SJCRH30 (cell line): ENCODE results near the gene CCDC85B. TPM values are rescaled to one million over a fixed set of nuclear protein-coding genes. Genes with fewer than 3 reads are reported as not detected.
"Not testable (repeated sequence)": the region's sequence is repeated elsewhere in the genome, so short reads cannot be mapped to it uniquely, and the experiment has no call there.

ENCODE experiments used
- DNase-seq, 2 experiments: peaks; one replicate each; pipeline ENCODE4 v3.0.0-alpha.2; 2015 to 2020
- H3K27ac ChIP-seq: fragments of 250-450 bp; sonication (Bioruptor Pico); 2 replicates; pipeline ENCODE4 v1.5.1; 2020; ENCODE audit warnings: mild to moderate bottlenecking, moderate library complexity
- H3K27me3 ChIP-seq: fragments of 250-450 bp; sonication (Bioruptor Pico); 2 replicates; pipeline ENCODE4 v1.5.1; 2020; ENCODE audit warnings: mild to moderate bottlenecking, moderate library complexity
- H3K36me3 ChIP-seq: fragments of 250-450 bp; sonication (Bioruptor Pico); 2 replicates; pipeline ENCODE4 v1.5.1; 2020; ENCODE audit warnings: mild to moderate bottlenecking, moderate library complexity
- H3K4me1 ChIP-seq: fragments of 250-450 bp; sonication (Bioruptor Pico); 2 replicates; pipeline ENCODE4 v1.5.1; 2020; ENCODE audit warnings: mild to moderate bottlenecking, moderate library complexity
- H3K4me3 ChIP-seq: fragments of 250-450 bp; sonication (Bioruptor Pico); 2 replicates; pipeline ENCODE4 v1.5.1; 2020; ENCODE audit warnings: mild to moderate bottlenecking, moderate library complexity
- H3K9me3 ChIP-seq: fragments of 250-450 bp; sonication (Bioruptor Pico); replicated peaks from 2 replicates; pipeline ENCODE4 v1.5.1; 2020; ENCODE audit warnings: mild to moderate bottlenecking, moderate library complexity
- total RNA-seq: library from RNA; depleted of rRNA; stranded (reverse); fragments of >200 nt; shearing (Covaris generic); gene quantifications from 2 replicates; pipeline ENCODE4 v1.2.3, GENCODE V29; 2014; rRNA removed

The CCDC85B gene
- 25.2 and 30.6 TPM in 2 replicates for total RNA-seq

DNA sequence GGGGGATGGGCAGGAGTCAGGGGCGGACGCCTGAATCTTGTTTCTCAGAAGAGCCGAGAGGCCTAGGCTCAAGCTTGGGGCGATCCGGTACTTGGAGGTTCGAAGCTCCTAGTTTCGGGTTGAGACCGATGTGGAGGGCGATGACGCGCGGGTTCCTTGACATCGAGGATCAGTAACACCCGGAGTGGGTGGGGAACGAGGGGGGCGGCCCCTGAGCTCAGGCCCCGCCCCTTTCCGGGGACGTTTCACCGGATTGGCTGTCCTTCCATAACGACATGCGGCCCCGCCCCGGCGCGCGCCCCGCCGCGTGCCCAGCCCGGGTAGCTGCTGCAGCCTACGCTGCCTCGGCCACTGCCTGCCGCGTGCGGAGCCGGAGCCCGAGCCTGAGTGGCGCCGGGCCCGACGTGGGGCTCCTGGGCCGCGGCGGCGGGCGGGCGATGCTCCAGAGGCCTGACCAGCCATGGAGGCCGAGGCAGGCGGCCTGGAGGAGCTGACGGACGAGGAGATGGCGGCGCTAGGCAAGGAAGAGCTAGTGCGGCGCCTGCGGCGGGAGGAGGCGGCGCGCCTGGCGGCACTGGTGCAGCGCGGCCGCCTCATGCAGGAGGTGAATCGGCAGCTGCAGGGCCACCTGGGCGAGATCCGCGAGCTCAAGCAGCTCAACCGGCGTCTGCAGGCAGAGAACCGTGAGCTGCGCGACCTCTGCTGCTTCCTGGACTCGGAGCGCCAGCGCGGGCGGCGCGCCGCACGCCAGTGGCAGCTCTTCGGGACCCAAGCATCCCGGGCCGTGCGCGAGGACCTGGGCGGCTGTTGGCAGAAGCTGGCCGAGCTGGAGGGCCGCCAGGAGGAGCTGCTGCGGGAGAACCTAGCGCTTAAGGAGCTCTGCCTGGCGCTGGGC is at the start of gene CCDC85B:
CCDC85B (plus strand) TSS at position 350 of the 895 bp plus-strand sequence; CDS start at position 461, 111 bp downstream.
- Histone ChIP-seq H3K36me3 (no peaks in the 10 kb centered on the region), H3K9me3 (no peaks in the 10 kb centered on the region), H3K4me1 (peaks cover 9% of the 10 kb centered on the region; the same call in 1 of the 2 replicates), H3K4me3 (peak within 1 kb of the TSS; percentile 72), H3K27ac (peak within 1 kb of the TSS; percentile 50), H3K27me3 (no peaks in the 10 kb centered on the region)
- peak; percentile 95 to 96 for DNase-seq

DNA sequence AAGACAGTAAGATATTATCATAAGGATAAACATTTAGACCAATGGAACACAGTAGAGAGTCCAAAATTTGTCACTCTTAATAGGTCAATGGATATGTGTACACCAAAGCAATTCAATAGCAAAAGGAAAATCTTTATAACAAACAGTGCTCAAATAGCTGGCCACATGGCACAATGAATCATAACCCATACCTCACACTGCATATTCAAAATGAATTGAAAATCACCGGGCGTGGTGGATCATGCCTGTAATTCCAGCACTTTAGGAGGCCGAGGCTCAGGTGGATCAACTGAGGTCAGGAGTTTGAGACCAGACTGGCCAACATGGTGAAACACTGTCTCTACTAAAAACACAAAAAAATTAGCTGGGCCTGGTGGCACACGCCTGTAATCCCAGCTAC is 48.3 kb upstream of the CCDC85B start:
- Histone ChIP-seq H3K36me3 (no peaks in the 10 kb centered on the region), H3K4me3 (no peak overlapping the region), H3K4me1 (no peaks in the 10 kb centered on the region), H3K27me3 (no peaks in the 10 kb centered on the region), H3K27ac (no peak overlapping the region), H3K9me3 (no peaks in the 10 kb centered on the region; the same call in 1 of the 2 replicates)
- no peak for DNase-seq

DNA sequence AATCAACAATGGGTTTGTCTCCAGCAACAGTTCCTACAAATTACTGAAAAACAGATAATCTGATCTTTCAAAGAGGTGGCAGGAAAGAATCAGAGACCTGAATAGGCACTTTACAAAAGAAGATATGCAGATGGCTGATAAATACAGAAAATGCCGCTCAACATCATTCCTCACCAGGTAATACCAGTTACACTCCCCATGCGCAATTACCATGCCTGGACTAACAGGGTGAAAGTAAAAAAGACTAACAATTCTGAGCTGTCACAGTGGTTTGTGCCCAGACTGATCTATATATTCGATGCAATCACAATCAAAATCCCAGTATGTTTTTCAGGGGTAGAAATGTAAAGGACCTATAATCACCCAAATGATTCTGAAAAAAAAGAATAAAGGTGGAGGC is 46.7 kb upstream of the CCDC85B start:
- no peak for DNase-seq
- H3K4me1 ChIP-seq, result no peaks in the 10 kb centered on the region
- H3K36me3 ChIP-seq, result no peaks in the 10 kb centered on the region
- no peak overlapping the region for H3K4me3 ChIP-seq
- no peaks in the 10 kb centered on the region for H3K9me3 ChIP-seq
- no peak overlapping the region for H3K27ac ChIP-seq
- H3K27me3 ChIP-seq, result no peaks in the 10 kb centered on the region

DNA sequence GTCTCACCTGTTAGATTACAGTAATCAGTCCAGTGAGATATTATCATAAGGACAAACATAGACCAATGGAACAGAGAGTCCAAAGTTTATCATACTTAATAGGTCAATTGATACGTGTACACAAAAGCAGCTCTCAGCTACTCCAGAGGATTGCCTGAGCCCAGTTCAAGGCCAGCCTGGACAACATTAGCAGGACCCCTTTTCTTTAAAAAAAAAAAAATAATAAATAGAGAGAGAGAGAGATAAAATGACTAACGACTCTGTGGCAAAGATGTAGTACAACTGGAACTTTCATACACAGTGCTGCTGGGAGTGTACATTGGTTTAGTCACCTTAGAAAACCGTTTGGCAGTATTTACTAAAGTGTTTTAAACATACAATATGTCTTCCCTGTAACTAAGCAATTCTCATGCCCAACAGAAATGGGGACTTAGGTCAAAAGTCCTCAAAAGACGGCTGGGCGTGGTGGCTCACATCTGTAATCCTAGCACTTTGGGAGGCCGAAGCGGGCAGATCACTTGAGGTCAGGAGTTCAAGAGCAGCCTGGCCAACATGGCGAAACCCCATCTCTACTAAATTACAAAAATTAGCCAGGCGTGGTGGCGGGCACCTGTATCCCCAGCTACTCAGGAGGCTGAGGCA is 46.1 kb upstream of the CCDC85B start:
- no peaks in the 10 kb centered on the region for H3K9me3 ChIP-seq
- no peak overlapping the region for H3K27ac ChIP-seq
- no peaks in the 10 kb centered on the region for H3K27me3 ChIP-seq
- H3K4me3 ChIP-seq, result no peak overlapping the region
- no peaks in the 10 kb centered on the region for H3K36me3 ChIP-seq
- no peaks in the 10 kb centered on the region for H3K4me1 ChIP-seq
- no peak for DNase-seq

DNA sequence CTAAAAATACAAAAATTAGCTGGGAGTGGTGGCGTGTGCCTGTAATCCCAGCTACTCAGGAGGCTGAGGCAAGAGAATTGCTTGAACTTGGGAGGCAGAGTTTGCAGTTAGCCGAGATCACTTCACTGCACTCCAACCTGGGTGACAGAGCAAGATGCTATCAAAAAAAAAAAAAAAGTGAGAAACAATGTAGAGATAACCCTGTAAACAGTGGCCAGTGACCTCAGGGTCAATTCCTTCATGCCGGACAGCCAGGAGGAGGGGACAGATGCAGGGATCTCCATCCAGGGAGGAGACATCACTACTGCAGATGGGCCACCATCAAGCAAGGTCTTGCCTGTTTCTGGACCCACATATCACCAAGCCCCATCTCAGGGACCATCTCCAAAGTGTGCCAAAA is 42.7 kb upstream of the CCDC85B start:
- DNase-seq, result no peak
- H3K27ac ChIP-seq, result no peak overlapping the region
- H3K9me3 ChIP-seq, result no peaks in the 10 kb centered on the region
- H3K4me1 ChIP-seq, result no peaks in the 10 kb centered on the region
- H3K4me3 ChIP-seq, result no peak overlapping the region
- H3K36me3 ChIP-seq, result peaks cover 6% of the 10 kb centered on the region
- no peaks in the 10 kb centered on the region for H3K27me3 ChIP-seq

DNA sequence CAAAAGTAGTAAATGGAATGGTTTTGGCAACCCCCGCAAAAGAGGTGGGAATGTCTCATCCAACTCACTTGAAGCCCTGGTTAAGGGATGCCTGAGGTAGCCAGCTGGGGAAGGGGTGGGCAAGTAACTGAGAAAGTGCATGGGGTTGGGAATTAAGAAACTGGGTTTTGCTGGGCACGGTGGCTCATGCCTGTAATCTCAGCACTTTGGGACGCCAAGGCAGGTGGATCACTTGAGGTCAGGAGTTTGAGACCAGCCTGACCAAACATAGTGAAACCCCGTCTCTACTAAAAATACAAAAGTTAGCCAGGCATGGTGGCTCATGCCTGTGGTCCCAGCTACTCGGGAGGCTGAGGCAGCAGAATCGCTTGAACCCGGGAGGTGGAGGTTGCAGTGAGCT is 41.8 kb upstream of the CCDC85B start:
- H3K27me3 ChIP-seq, H3K4me3 ChIP-seq, DNase-seq, H3K27ac ChIP-seq, H3K4me1 ChIP-seq, H3K9me3 ChIP-seq: not testable (repeated sequence)
- peaks cover 16% of the 10 kb centered on the region for H3K36me3 ChIP-seq

DNA sequence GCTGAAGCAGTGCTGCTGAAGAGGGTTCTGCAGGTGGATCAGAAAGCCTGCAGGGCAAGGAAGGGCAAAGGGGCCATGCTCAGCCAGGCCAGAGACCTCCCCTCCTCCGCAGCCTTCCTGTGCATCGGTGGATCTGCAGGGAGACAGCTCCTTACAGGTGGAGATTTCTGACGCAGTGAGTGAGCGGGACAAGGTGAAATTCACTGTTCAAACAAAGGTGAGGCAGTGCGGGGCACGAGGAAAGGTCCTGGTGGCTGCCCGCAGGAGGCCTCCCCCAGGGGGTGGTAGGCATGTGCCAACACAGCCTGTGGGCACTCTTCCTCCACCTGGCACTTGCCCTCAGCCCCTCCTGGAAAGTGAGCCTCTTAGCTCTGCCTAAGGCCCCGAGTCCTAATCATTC is 41.1 kb upstream of the CCDC85B start:
- no peaks in the 10 kb centered on the region for H3K4me1 ChIP-seq
- no peak overlapping the region for H3K4me3 ChIP-seq
- no peaks in the 10 kb centered on the region for H3K9me3 ChIP-seq
- DNase-seq, result no peak
- no peak overlapping the region for H3K27ac ChIP-seq
- H3K36me3 ChIP-seq, result peaks cover 22% of the 10 kb centered on the region
- H3K27me3 ChIP-seq, result no peaks in the 10 kb centered on the region

DNA sequence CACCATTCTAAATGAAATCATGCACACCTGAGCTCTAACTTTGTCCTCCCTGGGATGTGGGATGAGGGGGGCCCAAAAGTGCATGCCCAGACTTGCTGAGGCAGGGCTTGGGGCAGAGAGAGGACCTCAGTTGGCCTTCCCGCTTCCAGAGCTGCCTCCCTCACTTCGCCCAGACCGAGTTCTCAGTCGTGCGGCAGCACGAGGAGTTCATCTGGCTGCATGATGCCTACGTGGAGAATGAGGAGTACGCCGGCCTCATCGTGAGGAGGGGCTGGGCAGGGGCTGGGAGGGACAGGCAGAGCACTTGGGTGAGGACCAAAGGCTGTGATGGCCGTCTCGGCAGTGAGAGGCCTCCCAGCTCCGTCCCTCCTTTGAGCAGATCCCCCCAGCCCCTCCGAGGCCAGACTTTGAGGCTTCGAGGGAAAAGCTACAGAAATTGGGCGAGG is 40.7 kb upstream of the CCDC85B start:
- Histone ChIP-seq H3K27me3 (no peaks in the 10 kb centered on the region), H3K27ac (no peak overlapping the region), H3K36me3 (peaks cover 27% of the 10 kb centered on the region), H3K9me3 (no peaks in the 10 kb centered on the region), H3K4me1 (no peaks in the 10 kb centered on the region), H3K4me3 (no peak overlapping the region)
- no peak for DNase-seq

DNA sequence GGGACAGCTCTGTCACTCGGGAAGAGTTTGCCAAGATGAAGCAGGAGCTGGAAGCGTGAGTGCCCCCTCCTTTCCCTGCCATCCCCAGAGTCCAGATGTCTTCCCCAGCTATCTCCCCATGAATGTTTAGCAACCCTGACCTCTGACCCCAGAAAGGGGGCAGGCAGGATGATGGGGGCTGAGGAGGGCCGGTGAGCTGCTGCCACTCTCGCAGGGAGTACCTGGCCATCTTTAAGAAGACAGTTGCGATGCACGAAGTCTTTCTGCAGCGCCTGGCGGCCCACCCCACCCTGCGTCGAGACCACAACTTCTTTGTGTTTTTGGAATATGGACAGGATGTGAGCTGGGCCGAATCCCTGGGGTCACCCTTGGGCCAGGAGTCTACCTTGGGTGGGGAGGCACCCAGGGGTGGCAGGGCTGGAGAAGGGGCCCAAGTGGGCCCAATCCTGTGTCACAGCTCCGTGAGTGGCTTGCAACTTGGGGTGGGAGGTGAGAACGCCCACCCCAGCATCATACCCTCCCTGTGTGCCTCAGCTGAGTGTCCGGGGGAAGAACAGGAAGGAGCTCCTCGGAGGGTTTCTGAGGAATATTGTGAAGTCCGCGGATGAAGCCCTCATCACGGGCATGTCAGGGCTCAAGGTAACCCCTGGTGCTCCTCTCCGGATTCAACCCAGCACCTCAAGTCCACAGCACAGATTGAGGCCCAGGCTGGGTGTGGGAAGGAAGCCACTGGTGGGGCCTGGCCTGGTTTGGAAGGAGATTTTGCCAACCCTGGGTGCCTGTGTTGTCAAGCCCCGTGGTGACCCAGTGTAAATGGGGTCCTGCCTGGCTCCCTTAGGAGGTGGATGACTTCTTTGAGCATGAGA is 40.0 kb upstream of the CCDC85B start:
- no peak for DNase-seq
- Histone ChIP-seq H3K4me3 (no peak overlapping the region), H3K27ac (no peak overlapping the region), H3K9me3 (no peaks in the 10 kb centered on the region), H3K4me1 (no peaks in the 10 kb centered on the region), H3K27me3 (no peaks in the 10 kb centered on the region), H3K36me3 (peaks cover 32% of the 10 kb centered on the region)

DNA sequence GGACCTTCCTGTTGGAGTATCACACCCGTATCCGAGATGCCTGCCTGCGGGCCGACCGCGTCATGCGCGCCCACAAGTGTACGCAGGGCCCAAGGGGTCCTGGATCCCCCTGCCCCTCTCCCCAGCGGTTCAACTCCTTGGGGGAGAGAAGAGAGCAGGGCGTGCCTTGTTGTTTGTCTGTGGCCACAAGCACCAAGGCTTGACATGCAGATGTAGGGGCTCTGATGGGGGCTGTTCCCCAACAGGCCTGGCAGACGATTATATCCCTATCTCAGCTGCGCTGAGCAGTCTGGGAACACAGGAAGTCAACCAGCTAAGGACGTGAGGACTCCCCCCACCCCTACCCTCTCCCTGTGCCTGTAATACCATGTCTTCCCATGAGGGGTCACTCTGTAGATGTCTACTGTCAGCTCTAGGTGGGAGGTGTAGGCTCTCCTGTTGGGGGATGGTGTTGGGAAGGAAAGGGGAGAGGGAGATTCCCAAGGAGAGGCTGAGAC is 39.3 kb upstream of the CCDC85B start:
- H3K9me3 ChIP-seq, result no peaks in the 10 kb centered on the region
- peaks cover 39% of the 10 kb centered on the region for H3K36me3 ChIP-seq
- H3K27me3 ChIP-seq, result no peaks in the 10 kb centered on the region
- no peak overlapping the region for H3K4me3 ChIP-seq
- H3K27ac ChIP-seq, result no peak overlapping the region
- DNase-seq, result peak; percentile 46 to 67
- H3K4me1 ChIP-seq, result no peaks in the 10 kb centered on the region

DNA sequence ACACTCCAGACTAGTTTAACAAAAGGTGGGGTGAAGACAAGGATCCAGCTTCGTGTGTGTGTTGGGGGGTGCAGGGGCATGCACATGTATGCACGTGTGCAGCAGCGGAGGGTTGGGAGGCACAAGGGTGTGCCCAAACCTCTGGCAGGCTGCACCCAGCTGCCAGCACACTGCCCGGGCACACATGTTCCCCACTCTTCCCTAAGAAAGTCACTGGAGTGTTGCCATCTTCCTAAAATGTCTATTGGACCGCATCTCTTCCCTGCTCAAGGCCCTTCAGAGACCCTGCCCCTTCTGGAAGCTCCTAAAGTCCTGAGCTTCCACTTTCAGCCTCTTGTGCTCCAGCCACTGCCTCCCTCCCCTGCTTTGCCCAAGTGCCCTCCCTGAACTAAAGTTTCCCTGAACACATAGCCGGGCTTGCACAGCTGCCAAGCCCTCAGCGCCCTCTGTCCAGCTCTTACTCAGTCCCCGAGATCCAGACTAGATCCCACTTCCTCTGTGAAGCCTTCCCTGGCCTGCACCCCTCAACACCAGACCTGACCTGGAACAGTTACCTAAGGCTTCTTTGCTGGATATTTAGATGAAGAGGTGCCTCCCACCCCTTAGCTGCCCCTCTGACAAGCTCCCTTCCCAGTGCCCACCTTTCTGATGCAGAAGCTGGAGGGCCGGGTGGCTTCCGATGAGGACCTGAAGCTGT is 38.5 kb upstream of the CCDC85B start:
- Histone ChIP-seq H3K4me1 (no peaks in the 10 kb centered on the region), H3K27ac (no peak overlapping the region), H3K9me3 (no peaks in the 10 kb centered on the region), H3K4me3 (no peak overlapping the region), H3K27me3 (no peaks in the 10 kb centered on the region), H3K36me3 (peaks cover 46% of the 10 kb centered on the region)
- no peak for DNase-seq

DNA sequence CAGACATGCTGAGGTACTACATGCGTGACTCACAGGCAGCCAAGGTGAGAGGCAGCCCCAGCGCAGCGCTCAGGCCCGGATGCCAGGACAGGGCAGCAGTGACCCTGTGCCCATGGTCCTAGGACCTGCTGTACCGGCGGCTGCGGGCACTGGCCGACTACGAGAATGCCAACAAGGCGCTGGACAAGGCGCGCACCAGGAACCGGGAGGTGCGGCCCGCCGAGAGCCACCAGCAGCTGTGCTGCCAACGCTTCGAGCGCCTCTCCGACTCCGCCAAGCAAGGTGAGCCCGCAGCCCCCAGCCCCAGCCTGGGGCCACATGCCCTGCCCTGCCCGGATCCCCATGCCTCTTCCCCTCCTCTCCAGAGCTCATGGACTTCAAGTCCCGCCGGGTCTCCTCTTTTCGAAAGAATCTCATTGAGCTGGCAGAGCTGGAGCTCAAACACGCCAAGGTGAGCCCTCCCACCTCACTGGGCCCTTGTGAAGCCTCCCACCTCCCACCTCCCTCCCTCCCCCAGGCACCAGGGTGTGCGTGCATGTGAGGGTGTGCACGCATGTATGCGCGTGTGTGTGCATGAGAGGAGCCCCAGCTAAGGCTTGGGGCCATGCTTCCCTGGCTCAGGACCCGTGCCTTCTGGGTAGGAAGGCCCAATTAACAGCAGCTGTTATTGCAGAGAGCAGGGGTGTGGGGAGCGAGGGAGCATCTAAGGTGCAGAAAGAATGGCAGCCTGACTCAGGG is 37.8 kb upstream of the CCDC85B start:
- H3K27me3 ChIP-seq, result no peaks in the 10 kb centered on the region
- H3K27ac ChIP-seq, result no peak overlapping the region
- H3K4me1 ChIP-seq, result no peaks in the 10 kb centered on the region
- DNase-seq, result no peak
- H3K9me3 ChIP-seq, result no peaks in the 10 kb centered on the region
- H3K4me3 ChIP-seq, result no peak overlapping the region
- peaks cover 50% of the 10 kb centered on the region for H3K36me3 ChIP-seq

DNA sequence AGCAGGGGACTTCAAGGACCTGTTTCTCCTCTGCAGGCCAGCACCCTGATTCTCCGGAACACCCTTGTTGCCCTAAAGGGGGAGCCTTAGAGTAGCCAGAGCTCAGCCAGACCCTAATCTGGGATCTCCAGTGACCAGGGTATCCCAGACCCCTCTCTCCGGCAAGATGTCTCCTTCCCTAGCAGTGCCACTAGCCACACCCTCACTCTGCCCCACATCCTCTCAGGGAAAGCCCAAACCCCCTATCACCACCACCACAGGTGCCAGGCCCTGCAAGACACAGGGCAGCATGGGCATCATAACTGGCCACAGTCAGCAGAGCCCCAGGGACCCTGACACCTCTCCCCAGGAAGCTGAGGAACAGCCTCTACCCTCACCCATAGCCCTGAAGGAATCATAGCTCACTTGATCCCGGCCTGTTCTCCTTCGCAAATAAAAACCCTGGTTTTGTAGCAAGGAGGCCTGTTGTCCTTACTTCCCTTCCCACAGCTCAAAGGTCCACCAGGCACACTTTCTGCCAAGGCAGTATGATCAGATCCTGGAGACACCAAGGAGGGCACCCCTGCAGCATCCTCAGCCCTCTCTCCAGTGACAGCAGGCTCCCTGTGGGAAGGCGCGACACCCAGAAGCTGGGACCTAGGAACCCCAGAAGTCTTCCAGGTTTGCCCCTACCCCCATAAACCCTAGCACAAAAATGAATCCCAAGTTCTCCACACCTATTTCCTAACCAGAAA is 37.1 kb upstream of the CCDC85B start:
- H3K27ac ChIP-seq, result no peak overlapping the region
- no peaks in the 10 kb centered on the region for H3K9me3 ChIP-seq
- H3K27me3 ChIP-seq, result no peaks in the 10 kb centered on the region
- no peak overlapping the region for H3K4me3 ChIP-seq
- no peak for DNase-seq
- no peaks in the 10 kb centered on the region for H3K4me1 ChIP-seq
- peaks cover 50% of the 10 kb centered on the region for H3K36me3 ChIP-seq
